Activated T-cell treated with anti-CD3 and anti-CD28 coated beads, Interleukin-2, amount 50 U/mL, for 1 hour (primary cell): ENCODE data around the gene ZNF444.
"Not testable (repeated sequence)": the region's sequence is repeated elsewhere in the genome, so short reads cannot be mapped to it uniquely, and the experiment has no call there.

Experiments
- DNase-seq: peaks from one replicate; pipeline ENCODE4 v3.0.0-alpha.2; 2020

Gene ZNF444

DNA sequence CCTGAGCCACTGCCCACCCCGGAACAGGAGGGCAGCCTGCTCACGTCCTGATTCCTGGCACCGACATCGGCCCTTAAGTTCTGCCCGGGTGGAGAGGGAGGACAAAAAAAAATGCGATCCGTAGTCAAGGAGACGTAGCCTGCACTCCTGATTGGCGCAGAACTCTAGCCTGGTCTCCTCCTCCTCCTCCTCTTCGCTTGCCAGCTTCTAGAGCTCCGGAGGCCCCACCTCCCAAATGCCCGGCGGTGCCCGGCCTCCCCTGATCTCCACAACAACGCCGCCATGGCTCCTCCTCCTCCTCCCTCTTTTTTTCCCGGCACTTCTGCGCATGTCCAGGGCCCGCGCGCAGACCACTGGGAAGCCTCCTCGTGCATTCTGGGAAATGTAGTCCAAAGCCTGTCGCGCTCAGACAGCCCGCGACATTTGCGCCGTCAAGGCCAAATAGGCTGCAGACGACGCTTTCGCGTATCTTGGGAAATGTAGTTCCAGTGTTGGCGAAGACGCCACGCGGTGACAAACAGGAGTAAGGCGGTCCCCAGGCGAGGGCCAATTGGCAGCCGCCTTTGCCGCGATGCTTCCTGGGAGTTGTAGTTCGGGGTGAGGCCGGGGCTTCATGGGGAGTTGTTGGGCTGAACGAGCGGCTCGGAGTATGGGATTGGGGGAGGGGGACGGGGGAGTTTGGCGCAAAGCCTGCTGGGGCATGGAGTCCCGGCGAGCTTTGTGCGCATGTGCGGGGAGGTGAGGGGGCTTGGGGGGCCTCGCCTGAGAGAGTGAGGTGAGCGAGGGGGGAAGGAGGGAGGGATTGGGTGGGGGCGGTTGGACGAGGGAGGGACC, at the start of gene ZNF444:
Gene ZNF444, plus strand, starts transcription at position 705 of the 834 bp plus-strand sequence. CDS start 5,625 bp downstream, outside the sequence.
- DNase-seq = peak; percentile 98

DNA sequence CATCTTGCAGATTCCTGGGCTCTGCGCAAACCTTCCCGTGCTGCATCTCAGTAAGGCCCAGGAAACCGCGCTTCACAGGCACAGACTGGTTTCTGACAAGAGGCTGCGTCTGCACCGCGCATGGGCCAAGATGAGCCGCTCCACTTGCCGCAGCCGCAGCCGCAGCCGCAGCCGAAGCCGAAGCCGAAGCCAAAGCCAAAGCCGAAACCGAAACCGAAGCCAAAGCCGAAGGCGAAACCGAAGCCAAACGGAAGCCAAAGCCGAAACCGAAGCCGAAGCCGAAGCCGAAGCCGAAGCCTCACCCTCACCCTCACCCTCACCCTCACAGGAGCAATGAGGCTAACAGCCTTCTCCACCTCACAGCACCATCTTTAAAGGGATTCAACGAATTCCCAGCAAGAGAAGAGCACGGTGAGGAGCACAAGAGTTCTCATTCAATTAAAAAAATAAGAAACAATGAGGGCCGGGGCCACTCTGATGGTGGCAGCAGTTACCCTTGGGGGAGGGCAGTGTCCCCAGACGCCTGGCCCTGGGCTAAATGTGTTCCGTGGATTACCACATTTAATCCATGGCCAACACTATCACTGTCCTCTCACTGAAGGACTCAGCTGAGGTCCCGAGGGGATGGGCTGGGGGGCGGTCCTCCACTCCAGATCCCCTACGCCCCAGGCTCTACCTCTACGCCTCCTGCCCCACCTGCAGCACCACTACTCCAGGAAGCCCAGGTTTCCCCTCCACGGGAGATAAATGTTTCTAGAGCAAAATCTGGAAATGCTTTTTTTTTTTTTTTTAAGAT, 49.1 kb upstream of the ZNF444 start:
- no peak for DNase-seq

DNA sequence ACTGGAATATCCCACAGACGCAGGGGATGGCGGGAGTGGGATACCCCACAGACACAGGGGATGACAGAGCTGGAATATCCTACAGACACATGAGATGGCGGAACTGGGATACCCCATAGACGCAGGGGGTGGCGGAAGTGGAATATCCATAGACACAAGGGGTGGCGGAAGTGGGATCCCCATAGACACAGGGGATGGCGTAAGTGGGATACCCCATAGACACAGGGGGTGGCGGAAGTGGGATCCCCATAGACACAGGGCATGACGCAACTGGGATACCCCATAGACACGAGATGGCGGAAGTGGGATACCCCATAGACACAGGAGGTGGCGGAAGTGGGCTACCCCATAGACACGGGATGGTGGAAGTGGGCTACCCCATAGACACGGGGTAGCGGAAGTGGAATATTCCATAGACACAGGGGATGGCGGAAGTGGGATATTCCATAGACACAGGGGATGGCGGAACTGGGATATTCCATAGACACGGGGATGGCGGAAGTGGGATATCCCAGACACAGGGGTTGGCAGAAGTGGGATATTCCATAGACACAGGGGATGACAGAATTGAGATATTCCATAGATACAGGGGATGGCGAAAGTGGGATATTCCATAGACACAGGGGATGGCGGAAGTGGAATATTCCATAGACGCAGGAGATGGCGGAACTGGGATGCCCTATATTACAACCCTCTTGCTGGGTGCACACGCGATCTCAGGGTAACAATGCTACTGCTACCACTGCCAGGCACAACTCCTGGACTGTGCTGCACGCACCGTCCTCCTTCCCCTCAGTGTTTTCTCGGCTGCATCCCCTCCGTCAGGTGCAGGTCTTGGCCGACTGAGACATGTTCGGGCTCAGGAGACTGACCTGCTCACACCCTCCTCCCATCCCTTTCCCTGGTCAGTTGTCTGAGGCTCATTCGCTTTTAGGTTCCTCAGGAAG, 48.1 kb upstream of the ZNF444 start:
- DNase-seq = no peak

DNA sequence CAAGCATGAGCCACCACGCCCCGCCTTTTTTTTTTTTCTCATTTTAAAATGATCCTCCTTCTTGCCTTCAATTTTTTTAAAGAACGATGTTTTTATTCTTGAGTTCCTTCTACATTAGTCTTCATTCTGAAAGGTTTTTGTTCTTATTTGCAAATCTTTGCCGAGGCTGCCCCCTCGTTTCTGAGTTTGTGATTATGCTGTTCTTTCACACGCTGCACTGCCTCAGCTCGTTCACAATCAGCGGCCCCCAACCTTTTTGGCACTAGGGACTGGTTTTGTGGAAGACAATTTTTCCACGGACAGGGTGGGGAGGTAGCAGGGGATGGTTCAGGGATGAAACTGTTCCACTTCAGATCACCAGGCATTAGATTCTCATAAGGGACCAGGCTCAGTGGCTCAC, 46.6 kb upstream of the ZNF444 start:
- no peak for DNase-seq

DNA sequence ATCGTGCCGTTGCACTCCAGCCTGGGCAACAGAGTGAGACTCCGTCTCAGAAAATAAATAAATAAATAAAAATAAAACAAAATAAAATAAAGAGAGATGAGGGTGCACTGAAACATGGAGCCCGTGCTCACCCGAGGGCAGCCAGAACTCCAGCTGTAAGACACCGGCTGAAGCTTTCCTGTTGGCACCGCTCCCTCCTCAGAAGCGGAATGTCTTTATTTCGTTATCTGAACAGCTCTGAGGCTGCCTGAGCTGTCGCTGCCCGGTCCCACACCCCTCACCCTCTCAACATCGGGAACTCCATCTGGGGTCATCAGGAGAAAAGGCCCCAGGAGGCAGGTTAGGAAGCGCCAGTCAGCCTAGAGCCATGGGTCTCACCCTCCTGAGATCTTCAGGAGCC, 44.4 kb upstream of the ZNF444 start:
- no peak for DNase-seq

DNA sequence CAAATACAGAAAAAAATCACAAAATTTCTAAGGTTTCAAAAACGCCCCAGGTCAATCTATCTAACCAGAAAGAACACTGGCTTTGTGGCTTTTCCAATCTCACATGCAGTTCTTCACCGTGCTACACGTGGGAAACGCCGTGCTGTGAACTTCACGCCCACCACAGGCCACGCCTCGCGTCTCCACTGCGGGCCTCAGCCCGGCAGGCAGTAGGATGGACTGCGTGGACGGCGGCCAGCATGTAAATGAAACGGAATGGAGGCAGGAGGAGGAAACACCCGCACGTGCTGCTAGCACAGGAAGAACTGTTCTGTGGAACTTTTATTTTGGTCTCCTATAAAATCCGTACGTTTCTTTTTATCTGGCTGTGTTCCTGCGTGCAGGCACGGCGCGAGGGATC, 43.8 kb upstream of the ZNF444 start:
- DNase-seq = no peak

DNA sequence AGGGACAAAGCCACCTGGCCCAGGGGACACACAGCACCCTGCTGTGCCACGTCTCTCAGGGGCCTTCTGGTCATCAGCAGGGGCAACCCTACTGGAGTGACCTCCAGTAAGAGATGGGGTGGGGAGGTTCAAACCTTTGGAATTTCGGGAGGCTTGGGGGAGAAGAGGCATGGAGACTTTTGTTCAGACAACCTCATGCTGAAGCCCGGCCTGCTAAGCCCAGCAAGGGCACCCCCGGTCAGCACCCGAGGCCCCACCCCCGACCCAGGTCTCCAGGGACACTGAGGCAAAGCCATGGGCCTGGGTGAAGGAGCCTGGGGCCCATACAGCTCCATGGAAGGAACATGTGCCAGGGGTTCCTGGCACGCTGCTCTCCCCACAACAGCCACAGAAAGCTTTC, 43.3 kb upstream of the ZNF444 start:
- DNase-seq = no peak

DNA sequence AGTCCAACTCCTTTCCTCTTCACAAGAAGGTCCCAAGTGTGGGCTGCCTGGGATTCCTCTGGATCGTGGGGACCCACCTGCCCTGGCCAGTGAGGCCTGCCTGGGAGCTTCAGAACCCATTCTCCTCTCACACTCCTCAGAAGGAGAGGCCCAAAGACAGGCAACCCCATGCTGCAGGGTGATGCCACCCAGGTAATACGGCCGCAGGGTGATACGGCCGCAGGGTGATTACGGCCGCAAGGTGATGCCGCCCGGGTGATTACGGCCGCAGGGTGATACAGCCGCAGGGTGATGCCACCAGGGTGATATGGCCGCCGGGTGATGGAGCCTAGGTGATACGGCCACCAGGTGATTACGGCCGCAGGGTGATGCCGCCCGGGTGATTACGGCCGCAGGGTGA, 42.9 kb upstream of the ZNF444 start:
- DNase-seq = not testable (repeated sequence)

DNA sequence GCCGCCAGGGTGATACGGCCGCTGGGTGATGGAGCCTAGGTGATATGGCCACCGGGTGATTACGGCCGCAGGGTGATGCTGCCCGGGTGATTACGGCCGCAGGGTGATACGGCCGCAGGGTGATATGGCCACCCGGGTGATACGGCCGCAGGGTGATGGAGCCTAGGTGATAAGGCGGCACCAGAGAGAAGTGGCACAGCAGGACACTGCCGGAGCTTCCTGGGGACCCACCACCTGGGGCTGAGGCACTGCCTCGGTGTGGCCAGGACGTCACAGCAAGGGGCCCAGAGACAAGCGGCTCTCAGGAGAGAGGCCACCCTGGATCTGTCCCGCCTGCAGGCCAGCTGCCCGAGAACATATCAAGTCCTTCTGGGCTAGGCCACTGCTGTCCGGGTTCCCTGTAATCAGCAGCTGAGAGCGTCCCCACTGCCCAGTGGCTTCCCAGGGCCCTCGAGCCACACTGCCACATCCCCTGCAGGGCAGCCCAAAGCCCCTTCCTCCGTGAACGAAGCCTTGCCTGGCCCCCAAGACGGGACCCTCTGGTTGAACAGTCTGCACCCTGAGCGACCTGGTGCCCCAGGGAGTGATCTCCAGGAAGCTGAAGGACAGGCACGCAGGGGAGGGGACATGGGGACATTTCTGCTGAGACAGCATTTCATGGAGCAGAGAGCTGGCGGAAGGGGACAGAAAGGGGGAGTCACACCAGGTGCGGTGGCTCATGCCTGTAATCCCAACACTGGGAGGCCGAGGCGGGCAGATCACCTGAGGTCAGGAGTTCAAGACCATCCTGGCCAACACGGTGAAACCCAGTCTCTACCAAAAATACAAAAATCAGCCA, 42.1 kb upstream of the ZNF444 start:
- no peak for DNase-seq

DNA sequence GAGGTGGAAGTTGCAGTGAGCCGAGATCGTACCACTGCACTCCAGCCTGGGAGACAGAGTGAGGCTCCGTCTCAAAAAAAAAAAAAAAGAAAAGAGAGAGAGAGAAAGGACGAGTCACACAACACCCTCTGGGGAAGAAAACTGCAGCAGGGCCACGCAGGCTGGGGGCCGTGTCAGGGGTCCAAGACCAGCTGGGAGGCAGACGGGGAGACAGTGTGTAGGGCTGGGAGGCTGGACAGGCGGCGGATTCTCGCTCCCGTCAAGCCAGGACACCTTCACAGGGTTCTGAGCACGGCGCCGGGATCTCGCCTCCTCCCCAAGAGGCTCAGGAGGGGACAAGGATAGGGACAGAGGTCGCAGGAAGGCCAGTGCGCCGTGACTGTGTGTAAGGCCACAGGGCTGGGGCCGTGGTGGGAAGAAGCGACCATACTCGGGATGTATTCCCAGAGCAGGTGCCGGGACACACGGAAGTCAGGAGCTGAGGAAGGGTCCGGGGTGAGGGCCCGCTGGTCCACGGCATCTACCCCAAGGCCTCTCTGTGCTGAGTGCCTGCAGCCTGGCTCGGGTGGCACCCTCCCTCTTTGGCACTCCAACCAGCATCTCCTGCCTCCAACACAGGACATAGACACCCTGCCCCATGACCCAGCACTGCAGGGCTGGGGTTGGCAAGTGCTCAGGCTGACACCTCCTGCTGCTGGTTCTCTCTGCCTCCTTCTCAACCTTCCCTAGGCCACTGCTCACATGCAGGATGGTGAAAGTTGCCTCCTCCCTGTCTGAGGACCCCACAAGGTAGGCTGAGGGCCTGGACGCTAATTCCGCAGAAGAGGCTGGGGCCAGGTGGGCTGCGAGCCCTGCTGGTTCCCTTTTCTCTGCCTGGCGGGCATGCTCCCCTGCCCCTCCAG, 41.2 kb upstream of the ZNF444 start:
- DNase-seq = no peak

DNA sequence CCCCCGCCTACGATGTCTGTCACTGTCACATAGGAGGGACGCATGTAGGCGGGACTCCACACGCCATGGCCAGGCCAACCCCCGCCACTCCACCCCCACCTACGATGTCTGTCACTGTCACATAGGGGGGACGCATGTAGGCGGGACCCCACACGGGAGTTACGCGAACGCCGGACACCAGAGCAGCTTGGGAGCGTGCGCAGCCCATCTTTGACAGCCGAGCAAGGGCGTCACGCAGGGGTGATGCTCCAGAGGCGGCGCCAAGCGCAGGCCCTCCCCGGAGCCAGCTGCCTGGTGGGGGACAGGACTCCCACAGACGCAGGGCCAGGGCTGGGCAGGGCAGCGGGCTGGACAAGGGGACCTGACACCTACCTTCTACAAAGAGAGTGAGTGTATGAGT, 40.0 kb upstream of the ZNF444 start:
- DNase-seq = no peak

DNA sequence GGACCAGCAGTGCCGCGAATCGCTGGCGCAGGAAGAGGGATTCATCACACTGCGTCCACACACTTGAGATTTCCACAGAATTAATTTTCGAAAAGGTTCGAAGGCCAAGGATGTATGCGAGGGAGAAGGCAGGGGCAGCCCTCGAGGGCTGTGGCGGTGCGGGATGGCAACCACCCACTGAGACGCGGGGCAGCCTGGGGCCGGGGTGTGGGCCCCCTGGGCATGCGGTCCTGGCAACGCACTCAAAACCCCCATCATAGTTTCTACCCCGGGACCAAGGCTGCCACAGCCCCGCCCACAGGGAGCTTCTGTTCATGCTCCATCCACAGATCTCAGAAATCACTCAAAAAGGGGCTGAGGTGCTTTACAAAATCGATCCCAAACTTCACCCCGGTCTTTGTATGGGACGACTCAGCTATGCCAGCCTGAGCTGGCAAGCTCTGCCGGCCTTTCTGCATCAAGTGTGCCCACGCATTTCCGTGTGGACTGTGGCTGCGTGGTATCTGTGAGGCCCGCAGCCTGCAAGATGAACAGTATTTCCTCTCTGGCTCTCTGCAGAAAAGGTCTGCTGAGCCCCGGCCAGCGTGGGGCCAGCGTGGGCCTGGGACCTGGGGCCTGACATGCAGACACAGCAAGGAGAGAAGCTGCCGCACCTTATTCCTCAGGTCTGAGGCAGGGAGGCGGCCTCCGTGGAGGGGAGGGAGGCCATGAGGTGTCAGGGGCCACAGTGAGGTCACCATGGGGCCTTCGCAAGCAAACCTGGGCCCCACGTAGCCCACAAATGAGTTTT, 39.1 kb upstream of the ZNF444 start:
- no peak for DNase-seq

DNA sequence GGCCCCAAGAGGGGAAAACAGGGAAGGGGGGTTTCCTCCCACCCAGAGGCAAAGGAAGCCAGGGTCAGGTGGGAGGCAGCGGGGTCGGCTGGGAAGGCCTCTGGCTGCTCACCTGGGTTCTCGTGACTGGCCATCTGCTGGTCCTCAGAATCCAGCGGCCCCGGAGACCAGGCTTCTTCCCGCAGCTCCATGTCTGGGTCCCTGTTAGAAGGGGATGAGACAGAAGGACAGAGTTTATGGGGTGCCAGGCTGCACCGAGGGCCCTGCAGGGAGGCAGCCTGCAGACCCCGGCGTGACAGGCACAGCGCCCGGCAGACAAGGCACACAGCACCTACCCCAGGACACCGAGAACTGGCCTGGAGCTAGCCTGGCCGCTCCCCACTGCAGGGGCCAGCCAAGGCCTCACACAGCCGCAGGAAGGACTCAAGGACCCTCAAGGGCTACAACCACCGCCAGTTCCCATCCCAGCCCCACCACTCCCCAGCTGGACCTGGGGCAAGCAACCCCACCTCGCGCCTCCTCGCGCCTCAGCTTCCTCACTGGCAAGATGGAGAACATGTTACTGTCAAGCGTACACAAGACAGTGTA, 38.0 kb upstream of the ZNF444 start:
- no peak for DNase-seq

DNA sequence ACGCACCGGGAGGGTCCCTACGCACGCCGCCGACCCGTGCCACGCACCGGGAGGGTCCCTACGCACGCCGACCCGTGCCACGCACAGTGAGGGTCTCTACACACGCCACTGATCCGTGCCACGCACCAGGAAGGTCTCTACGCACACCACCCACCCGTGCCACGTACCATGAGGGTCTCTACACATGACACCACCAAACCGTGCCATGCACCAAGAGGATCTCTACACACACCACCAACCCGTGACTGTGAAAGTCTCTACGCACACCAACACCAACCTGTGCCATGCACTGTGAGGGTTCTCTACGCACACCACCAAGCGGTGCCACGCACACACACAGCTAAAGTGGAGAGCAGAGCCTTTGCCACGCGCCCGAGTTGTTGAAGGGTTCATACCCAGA, 36.7 kb upstream of the ZNF444 start:
- no peak for DNase-seq

DNA sequence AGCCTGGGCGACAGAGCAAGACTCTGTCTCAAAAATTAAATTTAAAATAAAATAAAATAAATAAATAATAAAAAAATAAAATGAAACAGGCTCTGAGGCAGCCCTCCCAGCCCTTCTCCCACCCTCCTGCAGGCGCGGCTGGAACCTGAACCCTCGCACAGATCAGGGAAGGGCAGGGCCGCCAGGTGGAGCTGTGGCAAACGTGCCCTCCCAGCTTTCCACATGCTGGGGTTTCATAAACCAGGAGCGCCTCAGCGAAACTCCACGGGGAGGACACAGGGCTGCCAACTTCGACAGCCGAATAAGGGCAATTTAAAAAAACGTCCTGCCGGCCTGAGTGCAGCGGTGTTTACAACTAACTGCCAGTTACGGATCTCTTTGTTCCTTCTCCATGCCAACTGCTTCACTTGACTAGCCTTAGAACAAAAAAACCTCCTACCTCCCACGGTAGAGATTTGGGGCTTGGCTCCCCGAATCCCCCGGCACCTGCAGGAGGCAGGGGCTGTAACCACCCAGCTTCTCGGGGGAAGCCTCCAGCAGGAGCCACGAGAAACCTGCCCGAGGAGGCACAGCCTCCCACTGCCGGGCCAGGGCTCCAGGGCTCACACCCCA, 35.9 kb upstream of the ZNF444 start:
- DNase-seq = peak; percentile 69

DNA sequence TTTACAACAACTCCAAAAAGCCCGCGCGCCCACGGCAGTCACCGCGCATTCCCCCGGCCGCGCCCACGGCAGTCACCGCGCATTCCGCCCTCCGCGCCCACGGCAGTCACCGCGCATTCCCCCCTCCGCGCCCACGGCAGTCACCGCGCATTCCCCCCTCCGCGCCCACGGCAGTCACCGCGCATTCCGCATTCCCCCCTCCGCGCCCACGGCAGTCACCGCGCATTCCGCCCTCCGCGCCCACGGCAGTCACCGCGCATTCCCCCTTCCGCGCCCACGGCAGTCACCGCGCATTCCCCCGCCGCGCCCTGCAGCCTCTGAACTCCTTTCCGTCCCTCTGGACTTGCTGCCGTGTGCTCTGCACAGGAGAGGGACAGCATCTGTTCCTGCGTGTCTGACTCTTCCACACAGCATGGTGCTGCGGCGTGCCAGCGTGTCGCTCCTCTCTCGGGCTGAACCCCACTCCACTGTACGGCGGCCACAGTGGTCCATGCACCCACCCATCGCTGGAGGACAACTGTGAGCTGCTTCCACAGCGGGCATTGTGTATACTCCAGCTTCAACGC, 35.2 kb upstream of the ZNF444 start:
- DNase-seq = not testable (repeated sequence)

DNA sequence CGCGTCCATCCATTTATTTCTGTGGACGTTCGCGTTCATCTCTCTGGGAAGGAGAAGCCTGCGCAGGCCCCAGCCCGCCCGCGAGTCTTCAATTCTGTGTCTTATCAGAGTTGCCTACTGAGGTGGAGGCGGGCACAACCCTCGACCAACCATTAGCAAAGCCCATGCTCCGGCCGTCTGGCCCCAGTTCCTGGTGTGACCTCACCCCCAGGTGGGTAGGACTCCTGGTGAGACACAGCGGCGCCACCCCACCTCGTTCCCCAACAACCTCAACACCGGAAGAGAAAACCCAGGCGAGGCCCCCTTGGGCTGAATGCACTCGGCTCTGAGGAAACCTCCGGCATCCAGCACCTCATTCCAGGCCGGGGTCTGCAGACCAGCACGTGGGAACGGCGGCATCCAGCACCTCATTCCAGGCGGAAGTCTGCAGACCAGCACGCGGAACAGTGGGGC, 34.7 kb upstream of the ZNF444 start:
- DNase-seq = no peak

DNA sequence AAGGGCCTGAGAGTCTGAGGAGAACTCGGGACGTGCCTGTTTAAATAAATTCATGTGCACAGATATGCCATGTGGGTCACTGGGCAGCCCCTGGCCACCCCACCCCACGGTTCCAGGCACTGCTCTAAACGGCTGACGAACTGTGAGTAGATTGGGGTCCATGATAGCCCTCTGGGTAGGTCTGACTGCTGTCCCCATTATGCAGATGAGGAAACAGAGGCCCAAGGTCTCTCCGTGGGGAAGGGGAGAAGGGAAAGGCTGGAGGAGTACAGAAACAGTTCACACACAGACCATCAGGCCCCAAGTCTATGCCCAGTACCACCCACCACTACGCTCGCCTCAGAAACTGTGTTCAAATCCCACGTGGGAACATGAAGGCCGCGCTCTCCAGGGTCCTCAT, 34.1 kb upstream of the ZNF444 start:
- no peak for DNase-seq
